CMK (cell line): Measurements from ENCODE around the gene ABHD1.

Experiments used
- DNase-seq: peaks from one replicate; pipeline ENCODE4 v3.0.0-alpha.2; 2010; ENCODE audit warnings: low read depth

The ABHD1 gene

DNA sequence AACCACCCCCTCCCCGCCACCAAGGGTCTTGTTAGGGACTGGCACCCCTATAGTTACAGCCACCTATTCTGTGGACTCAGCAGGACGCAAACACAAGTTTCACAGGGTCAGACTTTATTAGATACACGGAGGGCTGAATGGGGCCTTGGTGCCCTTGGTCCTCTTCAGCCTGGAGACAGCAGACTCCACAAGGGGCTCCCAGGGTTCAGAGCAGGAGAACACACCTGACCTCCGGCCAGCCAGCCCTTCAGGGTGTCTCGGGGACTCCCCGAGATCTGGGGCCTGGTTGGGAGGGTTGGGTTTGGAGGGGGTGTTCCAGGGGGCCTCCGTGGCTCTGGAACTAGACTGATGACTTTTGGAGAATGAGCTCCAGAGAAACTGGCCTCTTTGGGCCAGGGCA, 13.1 kb downstream of the ABHD1 start:
- DNase-seq, result no peak

DNA sequence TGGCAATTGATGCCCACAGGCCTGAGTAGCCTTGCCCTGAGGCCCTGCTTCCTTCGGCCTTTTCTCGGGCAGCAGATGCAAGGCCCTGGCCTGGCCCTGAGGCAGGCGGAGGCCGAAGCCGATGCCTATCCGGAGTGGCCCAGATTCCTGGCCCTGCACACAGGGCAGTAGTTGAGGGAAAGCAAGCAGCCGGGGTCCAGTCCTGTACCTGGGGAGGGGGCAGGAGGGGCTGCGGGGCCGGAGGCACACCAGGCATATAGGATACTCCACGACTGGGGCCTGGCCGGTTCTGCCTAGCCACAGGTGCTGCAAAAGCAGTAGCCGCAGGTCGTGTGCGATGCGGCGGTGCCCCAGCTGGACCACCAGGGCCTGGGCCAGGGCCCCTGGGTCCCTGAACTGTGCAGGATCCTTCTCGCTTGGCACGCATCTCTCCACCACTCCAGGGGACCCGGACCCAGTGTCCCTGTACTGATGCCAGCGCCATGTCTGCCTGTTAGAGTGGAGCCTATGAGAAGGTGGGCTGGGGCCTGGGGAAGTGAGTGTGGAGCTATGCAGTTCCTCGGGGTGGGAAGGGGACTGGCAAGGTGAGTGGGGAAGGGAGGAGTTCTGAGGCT, 13.8 kb downstream of the ABHD1 start:
- DNase-seq, result no peak

DNA sequence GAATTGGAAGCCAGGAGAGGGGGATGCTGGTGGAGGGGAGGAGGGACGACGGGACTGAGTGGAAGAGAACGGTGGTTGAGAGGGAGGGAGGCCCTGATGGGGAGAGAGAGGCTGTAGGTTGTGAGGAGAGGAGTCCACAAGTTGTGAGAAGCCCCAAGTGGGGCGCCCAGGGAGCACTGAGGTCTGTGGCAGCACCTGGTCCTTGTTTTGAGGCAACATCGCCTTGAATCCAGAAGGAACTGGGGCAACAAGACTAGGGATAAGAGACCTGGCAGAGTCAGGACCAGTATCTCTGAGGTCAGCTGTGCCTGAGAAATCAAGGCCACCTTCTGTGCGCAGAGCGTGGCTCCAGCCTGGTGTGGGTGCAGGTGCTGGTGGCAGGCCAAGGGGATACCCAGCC, 14.5 kb downstream of the ABHD1 start:
- no peak for DNase-seq

DNA sequence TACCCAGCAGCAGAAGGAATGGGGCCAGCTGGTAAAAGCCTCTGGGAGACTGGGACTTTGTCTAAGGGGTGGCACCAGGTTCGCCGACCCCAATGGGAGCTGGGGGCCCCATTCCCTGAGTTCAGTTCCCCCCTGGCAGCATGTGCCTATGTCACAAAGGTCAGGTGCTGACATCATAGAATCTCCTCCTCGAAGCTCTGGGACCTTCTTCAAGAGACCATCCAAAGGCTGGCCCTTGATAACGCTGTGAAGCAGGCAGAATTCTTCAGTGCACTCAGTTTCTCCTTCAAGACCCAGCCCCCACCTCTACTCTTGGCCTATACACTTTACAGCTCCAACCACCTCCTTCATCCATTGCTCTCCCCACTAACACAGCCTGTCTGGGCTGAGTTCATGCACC, 15.7 kb downstream of the ABHD1 start, which contains the start of gene PRR30:
PRR30 (minus strand) TSS at position 101 of the 400 bp plus-strand sequence. CDS start 1,081 bp downstream, outside the sequence.
- DNase-seq, result no peak

DNA sequence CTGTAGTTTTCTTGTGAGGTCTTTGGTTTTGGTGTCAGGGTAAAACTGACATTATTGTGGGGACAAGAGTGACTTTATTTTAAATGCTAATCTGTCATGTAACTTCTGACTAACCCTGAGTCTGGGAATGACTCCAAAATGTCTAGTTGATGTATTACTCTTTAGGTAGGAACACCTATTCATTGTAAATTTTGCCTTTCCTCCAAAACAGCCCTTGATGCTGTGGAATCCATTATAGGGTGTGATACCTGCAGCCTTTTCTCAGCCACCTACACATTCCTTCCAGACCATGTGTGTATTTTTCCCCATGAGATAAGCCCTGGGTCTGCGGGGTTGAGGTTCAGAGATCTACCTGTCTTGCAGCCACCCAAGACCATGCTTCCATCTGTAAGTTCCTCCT, 19.7 kb downstream of the ABHD1 start:
- no peak for DNase-seq

DNA sequence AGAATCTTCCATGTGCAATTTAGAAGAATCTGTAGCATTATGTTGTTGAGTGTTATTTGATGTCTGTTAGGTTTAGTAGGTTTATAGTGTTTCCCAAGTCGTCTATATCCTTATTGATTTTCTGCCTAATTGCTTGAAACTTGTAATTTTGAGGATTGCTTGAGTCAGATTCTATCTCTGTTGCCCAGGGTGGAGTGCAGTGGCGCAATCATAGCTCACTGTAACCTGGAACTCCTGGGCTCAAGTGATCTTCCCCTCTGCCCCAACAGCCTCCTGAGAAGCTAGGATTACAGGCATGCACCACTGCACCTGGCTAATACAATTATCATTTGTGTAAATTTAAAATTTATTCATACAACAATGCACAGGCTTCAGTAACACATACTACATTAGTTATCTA, 22.1 kb downstream of the ABHD1 start:
- no peak for DNase-seq

DNA sequence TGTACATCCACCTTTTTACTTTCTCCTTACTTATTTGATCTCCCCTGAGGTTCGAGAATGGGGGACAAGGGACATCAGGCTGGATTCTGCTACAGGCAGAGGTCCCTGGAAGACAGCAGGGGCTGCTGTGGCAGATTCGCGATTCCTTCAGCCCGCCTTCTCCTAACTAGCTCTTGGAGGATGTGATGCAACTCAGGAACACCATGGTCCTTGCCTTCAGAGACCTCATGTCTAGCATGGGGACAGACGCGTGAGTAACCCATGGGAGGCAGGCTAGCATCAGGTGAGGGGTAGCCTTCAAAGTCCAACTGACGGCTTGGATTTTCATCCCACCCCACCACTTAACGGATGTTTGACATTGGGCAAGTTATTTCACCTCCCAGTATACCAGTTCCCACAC, 24.3 kb downstream of the ABHD1 start:
- DNase-seq, result no peak

DNA sequence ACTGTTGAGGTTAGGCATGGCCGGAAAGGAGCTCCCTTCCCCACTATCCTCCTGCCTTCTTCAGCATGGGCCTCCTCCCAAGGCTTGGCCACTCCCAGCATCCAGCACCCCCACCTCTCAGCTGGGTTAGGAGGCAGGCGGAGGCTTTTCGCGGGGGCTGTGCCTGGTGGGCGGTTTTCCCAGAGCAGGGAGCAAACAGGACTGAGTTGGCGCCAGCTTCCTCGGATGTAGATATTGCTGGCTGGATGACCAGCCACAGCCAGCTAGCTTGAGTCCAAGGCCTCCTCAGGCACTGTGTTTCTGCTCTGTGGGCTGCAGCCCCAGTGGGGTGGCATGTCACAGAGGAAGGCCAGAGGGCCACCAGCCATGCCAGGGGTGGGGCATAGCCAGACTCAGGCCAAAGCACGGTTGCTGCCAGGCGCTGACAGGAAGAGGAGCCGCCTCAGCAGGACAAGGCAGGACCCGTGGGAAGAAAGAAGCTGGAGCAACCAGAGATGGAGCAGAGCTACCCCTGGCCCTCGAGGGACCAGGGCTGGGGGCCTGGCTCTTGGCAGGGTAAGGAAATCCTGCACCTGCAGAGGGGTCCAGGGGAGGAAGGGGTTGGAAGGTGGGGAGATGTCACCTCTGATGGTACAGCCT, 25.3 kb downstream of the ABHD1 start, which contains the start of gene TCF23:
TCF23 (plus strand) TSS at position 204 of the 639 bp plus-strand sequence; CDS start at position 334, 130 bp downstream.
- no peak for DNase-seq

DNA sequence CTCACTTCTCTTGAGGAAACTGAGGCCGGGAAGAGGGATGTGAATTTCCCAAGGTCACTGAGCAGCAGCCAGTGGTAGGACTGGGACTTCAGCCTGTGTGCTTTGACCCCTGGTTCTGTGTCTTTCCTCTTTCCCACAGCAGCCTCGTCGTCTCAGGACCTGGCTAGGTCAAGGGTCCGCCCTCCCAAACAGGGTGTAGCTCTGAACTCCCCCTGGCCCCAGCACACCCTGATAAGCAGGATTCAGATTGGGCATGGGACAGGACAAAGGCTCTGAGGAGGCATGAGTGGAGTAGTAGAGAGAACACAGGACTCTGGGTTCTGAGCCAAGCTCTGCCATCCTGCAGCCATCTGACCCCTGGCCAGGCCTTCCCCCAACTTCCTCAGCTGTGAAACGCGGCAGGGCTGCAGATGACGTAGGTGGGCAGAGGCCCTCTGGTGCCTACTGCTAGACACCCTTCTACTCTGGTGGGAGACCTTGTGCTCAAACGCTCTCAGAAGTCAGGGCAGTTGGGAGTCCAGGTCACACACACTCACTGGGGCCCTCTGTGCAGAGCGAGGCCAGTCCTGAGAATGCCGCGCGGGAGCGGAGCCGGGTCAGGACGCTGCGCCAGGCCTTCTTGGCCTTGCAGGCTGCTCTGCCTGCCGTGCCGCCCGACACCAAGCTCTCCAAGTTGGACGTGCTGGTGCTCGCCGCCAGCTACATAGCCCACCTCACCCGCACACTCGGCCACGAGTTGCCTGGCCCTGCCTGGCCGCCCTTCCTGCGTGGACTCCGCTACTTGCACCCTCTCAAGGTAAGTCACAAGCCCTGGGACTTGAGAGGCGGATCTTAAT, 26.2 kb downstream of the ABHD1 start:
- no peak for DNase-seq

GRCh38 chr2:27150639-27151230, 27.1 kb downstream of the ABHD1 start:
- DNase-seq, result no peak

GRCh38 chr2:27152102-27152795, 28.6 kb downstream of the ABHD1 start:
- DNase-seq, result no peak

DNA sequence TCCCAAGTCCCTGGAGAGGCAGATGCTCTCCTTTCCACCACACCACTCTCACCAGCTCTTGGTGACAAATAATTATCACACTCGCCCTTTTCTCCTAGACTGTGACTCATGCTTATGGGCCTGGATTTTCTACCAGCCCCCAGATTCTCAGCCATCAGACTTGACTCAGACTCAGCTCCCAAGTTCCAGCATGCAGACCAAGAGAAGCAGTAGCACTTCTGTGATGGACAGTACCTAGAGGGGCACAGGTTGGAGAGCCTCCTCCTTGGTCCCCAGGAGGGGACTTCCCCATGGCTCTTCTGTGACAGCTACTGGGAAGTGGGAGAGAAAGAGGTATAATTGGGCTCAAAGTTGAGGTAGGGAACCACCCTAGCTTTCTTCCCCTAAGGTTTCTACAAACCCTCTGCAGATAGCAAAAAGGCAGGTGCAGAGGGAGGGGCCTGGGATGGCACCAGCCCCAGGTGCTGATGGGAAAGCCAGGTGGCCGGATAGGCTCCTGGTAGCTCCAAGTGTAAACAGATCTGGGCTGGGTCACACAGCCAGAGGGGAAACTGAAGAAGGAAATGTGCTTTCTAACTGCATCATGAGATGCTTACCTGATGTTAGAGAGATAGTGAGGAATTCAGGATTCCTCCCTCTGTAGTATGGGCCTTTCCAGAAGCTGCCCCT, 29.3 kb downstream of the ABHD1 start:
- no peak for DNase-seq

DNA sequence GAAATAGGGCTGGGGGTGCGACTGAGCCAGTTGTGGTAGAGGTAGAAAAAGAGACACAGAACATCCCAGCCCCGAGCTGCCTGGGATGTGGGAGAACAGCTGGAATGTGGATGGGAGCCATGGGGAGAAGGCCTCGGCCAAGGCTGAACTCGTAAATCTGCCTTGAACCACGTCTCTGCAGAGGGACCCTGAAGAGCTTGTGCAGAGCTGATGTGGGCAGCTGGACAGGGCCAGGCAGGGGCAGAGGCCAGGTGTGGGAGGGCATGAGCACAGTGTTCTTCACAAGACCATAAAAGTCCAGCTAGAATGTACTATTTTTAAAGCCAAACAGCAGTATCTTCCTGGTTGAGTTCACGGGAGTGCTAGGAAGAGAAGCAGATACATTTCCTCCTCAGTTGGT, 30.9 kb downstream of the ABHD1 start:
- no peak for DNase-seq

GRCh38 chr2:27155069-27155520, 31.5 kb downstream of the ABHD1 start:
- no peak for DNase-seq

GRCh38 chr2:27158468-27158867, 34.9 kb downstream of the ABHD1 start:
- no peak for DNase-seq

GRCh38 chr2:27159271-27159670, 35.7 kb downstream of the ABHD1 start:
- DNase-seq, result no peak

GRCh38 chr2:27160191-27160590, 36.6 kb downstream of the ABHD1 start:
- DNase-seq, result no peak

GRCh38 chr2:27162151-27163121, 38.8 kb downstream of the ABHD1 start:
- DNase-seq, result no peak

GRCh38 chr2:27164960-27165763, 41.5 kb downstream of the ABHD1 start:
- DNase-seq, result no peak
